KMS-11 (cell line): ENCODE measurements around the gene SERPINB1.

Experiments used
- H2AFZ ChIP-seq: fragments of 200-600 bp; sonication (generic); 2 replicates; pipeline ENCODE4 v1.6.1; 2016; ENCODE audit warnings: antibody characterized with exemption, mixed run types, low read depth
- H3K27ac ChIP-seq: fragments of 200-600 bp; sonication (generic); 2 replicates; pipeline ENCODE4 v1.6.1; 2016; ENCODE audit warnings: mild to moderate bottlenecking, mixed run types
- H3K27me3 ChIP-seq: fragments of 200-600 bp; sonication (generic); 2 replicates; pipeline ENCODE4 v1.6.1; 2017; ENCODE audit warnings: mild to moderate bottlenecking, low read depth, mixed run types, moderate library complexity; ENCODE audit not compliant: insufficient read depth
- H3K36me3 ChIP-seq: fragments of 200-600 bp; sonication (generic); 2 replicates; pipeline ENCODE4 v1.6.1; 2017; ENCODE audit warnings: mild to moderate bottlenecking, mixed run types; ENCODE audit not compliant: insufficient read depth
- H3K4me1 ChIP-seq: fragments of 200-600 bp; sonication (generic); 2 replicates; pipeline ENCODE4 v1.6.1; 2016; ENCODE audit warnings: mild to moderate bottlenecking, low read depth, mixed run types; ENCODE audit not compliant: poor library complexity, severe bottlenecking
- H3K4me2 ChIP-seq: fragments of 200-600 bp; sonication (generic); 2 replicates; pipeline ENCODE4 v1.7.0; 2016; ENCODE audit warnings: mild to moderate bottlenecking, mixed run types
- H3K4me3 ChIP-seq: fragments of 200-600 bp; sonication (generic); IDR thresholded peaks from 2 replicates; pipeline ENCODE4 v1.6.1; 2017; ENCODE audit warnings: low read depth, low read length, mixed read lengths; ENCODE audit not compliant: insufficient read depth
- H3K79me2 ChIP-seq: fragments of 200-600 bp; sonication (generic); 2 replicates; pipeline ENCODE4 v1.6.1; 2016; ENCODE audit warnings: low read depth, mixed run types; ENCODE audit not compliant: insufficient read depth
- H3K9ac ChIP-seq: fragments of 200-600 bp; sonication (generic); 2 replicates; pipeline ENCODE4 v1.6.1; 2016; ENCODE audit warnings: mild to moderate bottlenecking, mixed run types
- H4K20me1 ChIP-seq: fragments of 200-600 bp; sonication (generic); 2 replicates; pipeline ENCODE4 v1.6.1; 2016; ENCODE audit warnings: mild to moderate bottlenecking, mixed run types; ENCODE audit not compliant: insufficient read depth
- CTCF ChIP-seq: fragments of 200-600 bp; sonication (generic); conservative IDR thresholded peaks from 2 replicates; pipeline ENCODE4 v1.6.1; 2017; ENCODE audit warnings: low read depth, mild to moderate bottlenecking, antibody characterized with exemption, low read length, moderate library complexity, mixed read lengths

Gene SERPINB1

GRCh38 chr6:2800552-2801316, 40.9 kb downstream of the SERPINB1 start:
- H3K4me2 ChIP-seq: no peak overlapping the region
- no peaks in the 10 kb centered on the region for H3K4me1 ChIP-seq
- H3K27me3 ChIP-seq: no peaks in the 10 kb centered on the region
- H3K27ac ChIP-seq: no peak overlapping the region
- no peak overlapping the region for H3K9ac ChIP-seq
- no peak overlapping the region for H3K4me3 ChIP-seq
- H2AFZ ChIP-seq: no peak overlapping the region
- H3K79me2 ChIP-seq: no peaks in the 10 kb centered on the region
- H3K36me3 ChIP-seq: no peaks in the 10 kb centered on the region
- no peaks in the 10 kb centered on the region for H4K20me1 ChIP-seq
- no peak for TF ChIP-seq CTCF

DNA sequence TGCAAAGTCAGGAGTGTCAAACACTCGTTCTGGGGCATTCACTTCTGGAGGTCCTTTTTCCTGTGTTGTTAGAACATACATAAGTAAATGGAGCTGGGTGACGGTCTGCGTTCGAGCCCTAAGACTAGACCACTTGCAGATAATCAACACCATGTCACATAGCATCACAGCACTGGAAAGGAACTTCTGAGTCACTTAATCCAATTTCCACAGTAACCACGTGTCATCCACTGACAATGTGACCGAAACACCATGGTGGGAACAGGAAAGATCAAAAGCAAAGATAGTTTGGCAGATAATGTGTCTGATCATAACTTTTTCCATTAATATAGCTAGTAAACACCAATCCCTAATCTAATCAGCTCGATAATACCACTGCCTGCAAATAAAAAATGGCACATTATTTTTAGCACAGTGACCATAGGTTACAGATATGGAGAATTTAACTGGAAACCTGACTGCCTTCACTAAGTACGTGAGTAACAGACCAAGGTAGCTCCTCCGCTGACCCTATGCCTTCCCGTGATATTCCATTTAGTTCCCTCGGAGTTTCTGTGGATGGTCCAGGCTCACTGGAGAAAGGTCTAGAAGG, 41.6 kb downstream of the SERPINB1 start:
- no peak for TF ChIP-seq CTCF

GRCh38 chr6:2798586-2799134, 43.0 kb downstream of the SERPINB1 start:
- Histone ChIP-seq H3K4me3 (no peak overlapping the region), H3K9ac (no peak overlapping the region), H3K36me3 (no peaks in the 10 kb centered on the region), H3K4me2 (no peak overlapping the region), H2AFZ (no peak overlapping the region), H3K79me2 (no peaks in the 10 kb centered on the region), H3K27me3 (no peaks in the 10 kb centered on the region), H3K27ac (no peak overlapping the region), H3K4me1 (no peaks in the 10 kb centered on the region), H4K20me1 (no peaks in the 10 kb centered on the region)
- no peak for TF ChIP-seq CTCF

More for the DNA sequence above, 41.6 kb downstream of the SERPINB1 start:
- H3K27ac ChIP-seq: no peak overlapping the region
- H3K4me3 ChIP-seq: no peak overlapping the region
- H4K20me1 ChIP-seq: no peaks in the 10 kb centered on the region
- H3K79me2 ChIP-seq: no peaks in the 10 kb centered on the region
- H3K4me2 ChIP-seq: no peak overlapping the region
- no peaks in the 10 kb centered on the region for H3K27me3 ChIP-seq
- no peak overlapping the region for H2AFZ ChIP-seq
- no peak overlapping the region for H3K9ac ChIP-seq
- H3K4me1 ChIP-seq: no peaks in the 10 kb centered on the region
- H3K36me3 ChIP-seq: no peaks in the 10 kb centered on the region

DNA sequence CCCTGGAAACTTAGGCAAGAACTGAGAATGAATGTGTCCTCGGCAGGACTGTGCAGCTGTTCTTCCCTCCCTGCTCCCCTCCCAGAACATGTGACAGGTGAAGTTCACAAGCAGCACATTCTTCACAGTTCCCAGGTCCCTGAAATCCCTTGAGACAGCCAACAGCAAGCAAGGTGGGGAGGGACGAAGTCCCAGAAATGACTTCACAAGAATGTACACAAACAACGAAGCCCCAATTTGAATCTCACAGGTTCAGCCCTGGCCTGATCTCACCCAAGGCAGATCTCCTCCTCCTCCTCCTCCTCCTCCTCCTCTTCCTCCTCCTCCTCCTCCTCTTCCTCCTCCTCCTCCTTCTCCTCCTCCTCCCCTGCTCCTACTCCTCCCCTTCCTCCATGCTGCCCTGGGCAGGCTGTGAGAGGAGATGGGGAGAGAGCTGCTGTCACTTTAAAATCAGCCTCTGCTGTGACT, 44.1 kb downstream of the SERPINB1 start:
- H3K4me1 ChIP-seq: no peaks in the 10 kb centered on the region
- no peaks in the 10 kb centered on the region for H3K79me2 ChIP-seq
- no peak overlapping the region for H3K4me3 ChIP-seq
- H3K36me3 ChIP-seq: no peaks in the 10 kb centered on the region
- no peak overlapping the region for H3K9ac ChIP-seq
- H4K20me1 ChIP-seq: no peaks in the 10 kb centered on the region
- H3K4me2 ChIP-seq: no peak overlapping the region
- TF ChIP-seq CTCF: no peak
- no peak overlapping the region for H3K27ac ChIP-seq
- H3K27me3 ChIP-seq: no peaks in the 10 kb centered on the region
- H2AFZ ChIP-seq: no peak overlapping the region
